CMK (cell line): ENCODE measurements around the gene TMEM132D.
"Not testable (repeated sequence)": the region's sequence is repeated elsewhere in the genome, so short reads cannot be mapped to it uniquely, and the experiment has no call there.

Source experiments
- DNase-seq: peaks from one replicate; pipeline ENCODE4 v3.0.0-alpha.2; 2010; ENCODE audit warnings: low read depth

TMEM132D gene

DNA sequence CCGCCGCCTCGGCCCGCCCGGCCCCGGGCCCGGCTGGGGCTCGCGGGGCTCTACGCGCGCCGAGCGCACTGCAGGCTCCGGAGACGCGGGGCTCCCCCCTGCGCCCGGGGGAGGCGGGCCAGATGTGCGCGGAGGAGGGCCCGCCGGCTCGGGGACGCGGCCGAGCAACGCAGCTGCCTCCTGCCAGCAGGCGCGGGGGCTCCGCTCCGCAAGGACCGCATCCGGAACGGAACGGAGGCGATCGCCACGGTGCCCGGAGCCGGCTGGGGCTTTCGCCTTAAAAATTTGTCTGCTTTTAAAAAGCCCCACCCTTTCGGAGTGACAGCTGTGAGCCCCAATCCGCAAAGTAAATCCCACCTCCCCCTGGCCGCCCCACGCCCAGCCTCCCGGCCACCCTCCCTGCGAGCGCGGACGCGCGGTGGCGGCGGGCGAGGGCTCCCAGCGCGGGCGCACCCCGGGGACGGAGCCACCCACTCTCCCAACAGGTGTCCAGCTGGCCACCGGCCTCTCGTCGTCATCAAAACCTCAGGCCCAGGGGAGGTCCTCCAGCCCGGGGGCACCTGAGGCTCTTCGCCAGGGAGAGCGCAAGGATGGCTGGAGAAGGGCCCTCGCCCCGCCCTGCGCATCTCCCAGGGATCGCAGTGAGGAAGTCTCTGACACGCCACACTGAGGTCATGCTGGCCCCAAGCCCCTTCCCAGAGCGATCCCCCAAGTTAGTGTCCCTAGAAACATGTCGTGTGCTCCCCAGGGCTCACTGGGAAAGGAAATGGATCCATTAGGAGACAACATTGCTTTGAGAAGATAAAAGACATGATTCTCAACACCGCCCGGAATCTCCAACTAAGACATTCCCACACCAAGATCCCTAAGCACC, at the start of gene TMEM132D:
Gene TMEM132D (minus strand): TSS at position 70 of the 874 bp plus-strand sequence.
- no peak for DNase-seq

- DNase-seq = no peak
Observed at GRCh38 chr12:129949651-129950050, 45.8 kb upstream of the TMEM132D start.

- no peak for DNase-seq
Observed at GRCh38 chr12:129941618-129942017, 37.8 kb upstream of the TMEM132D start.

DNA sequence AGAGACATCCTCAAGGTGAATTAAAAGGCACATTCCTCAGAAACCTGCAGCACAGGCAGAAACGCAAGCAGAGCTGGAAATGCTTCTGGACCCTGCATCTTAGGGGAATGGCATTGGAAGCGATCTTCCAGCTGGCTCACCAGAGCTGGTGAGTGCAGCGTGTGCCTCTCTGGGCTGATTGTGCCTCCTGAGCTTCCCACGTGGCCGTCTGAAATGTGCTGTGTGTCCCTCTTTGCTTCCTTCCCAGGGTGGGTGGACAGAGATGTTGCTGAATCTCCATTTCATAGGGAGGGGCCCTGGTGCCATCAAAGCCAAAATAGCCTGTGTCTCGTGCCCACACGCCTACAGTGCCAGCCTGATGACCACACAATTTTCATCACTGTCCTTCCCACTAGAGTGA, 34.3 kb upstream of the TMEM132D start:
- DNase-seq = no peak

- DNase-seq = no peak
Observed at GRCh38 chr12:129937426-129937825, 33.6 kb upstream of the TMEM132D start.

DNA sequence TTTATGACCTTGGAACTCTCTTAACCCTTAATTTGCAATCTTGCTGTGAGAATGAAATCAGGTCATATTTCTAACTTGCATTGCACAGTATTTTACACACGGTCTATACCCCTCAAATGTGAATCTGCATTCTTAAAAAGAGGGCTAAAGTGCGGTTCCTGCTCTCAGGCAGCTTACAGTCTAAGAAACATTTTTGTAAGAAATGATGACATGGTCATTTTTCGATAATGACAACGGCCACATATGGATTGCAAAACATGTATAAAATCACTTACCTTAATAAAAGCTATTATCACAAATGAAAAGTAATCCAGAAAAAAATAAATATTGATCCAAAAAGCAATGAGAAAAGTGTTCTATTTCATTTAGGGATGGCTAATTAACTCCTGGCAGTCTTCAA, 24.8 kb upstream of the TMEM132D start:
- DNase-seq = no peak

GRCh38 chr12:129927316-129927900, 23.6 kb upstream of the TMEM132D start:
- DNase-seq = no peak

DNA sequence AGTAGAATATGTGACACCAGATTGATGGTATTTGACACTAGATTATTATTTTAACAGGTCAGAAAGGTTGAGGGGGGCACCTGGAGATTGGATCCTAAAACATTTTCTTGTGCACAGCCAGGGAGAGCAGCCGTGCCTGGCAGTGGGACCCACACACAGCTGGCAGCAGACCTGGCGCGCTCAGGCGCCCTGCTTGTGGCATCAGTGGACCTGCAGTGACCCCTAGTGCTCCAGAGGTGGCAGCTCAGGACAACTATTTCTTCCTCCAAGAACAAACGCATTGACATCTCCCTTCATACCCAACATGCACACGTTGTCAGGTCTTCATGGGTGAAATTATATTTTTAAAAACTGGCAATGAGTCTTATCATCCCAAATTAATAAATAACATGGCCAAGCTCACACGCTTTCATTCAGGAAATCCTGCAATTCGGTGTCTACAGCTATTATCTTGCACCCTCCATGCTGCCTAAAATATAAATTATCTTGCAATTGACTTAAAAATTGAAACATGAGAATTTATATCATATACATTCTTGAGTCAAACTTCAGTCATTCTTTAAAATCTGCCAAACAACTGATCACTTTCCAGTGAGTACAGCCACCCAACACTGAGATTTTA, 7.7 kb upstream of the TMEM132D start:
- peak; percentile 27 for DNase-seq

DNA sequence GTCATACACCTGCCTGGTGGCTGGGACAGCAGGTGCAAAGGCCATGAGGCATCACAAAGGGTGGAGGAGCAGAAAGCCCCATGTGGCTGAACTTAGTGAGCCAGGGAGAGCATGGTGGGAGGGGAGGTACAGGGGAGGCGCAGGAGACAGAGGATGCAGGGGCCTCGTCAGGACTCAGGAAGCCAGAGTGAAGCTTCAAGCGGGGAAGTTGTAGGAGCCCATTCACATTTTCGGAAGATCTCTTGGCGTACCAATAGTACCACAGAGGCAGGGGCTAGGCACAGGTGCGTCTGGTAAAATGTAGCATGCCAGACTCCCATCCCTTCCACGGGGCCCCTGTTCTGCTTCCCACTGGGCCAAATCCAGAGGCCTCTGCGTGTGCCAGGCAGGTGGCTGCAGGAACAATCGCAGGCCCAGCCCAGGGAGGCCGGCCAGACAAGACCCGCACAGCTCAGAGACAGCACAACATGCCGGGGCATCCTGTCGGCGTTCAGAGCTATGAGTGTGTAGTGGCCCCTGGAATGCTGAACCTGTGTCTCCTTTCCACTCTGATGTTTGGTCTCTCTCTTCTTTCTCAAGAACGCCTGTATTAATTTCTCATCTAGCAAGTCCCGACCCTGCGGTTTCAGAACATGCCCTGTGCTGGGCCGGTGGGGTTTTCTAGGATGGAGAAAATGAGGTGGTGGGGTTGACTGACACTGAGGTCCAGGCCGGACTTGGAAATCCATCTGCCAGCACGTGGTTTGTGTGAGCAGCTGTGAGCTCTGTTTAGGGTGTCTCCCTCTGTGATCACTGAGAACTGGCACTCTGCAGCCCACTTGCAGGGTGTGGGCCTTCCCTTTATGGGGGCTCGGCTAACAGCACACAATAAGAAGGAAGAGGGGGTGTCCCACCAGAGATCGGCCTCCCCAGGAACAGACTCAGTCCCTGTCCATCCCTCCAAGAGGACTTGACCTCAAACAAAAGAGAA, 5.5 kb upstream of the TMEM132D start:
- DNase-seq = no peak

- DNase-seq = no peak
Observed at GRCh38 chr12:129903092-129903945, 506 bp downstream of the TMEM132D start.

GRCh38 chr12:129902371-129903091, 1.3 kb downstream of the TMEM132D start:
- no peak for DNase-seq

- DNase-seq = no peak
Observed at GRCh38 chr12:129901254-129901653, 2.6 kb downstream of the TMEM132D start.

DNA sequence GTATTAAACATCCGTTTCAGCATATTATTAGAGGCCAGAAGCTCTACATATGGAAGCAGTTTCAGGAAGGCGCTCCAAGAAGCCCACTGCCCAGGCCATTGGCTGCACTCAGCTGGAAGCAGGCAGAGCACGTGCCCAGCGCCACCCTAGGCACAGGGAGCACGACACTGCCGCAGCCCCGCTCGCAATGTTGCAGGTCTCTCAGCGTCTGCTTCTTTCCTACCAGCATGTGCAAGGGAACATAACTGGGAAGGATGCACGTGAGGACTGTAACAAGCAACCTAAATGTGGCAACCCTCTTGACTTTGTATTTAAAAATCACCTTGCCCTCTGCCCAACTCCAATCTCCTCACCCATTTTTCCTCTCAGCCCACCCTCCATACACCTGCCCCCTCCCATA, 3.5 kb downstream of the TMEM132D start:
- no peak for DNase-seq

DNA sequence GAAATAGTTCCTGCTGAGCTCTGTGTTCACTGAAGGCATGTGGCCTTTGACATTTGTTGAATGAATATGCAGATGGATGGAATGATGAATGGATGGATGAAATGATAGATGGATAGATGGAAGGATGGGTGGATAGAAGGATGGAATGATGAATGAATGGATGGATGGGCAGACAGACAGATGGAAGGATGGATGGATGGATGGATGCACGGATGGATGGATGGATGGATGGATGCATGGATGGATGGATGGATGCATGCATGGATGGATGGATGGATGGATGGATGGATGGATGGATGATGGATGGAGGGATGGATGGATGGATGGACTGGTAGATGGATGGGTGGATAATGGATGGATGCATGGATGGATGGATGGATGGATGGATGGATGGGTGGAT, 4.8 kb downstream of the TMEM132D start:
- DNase-seq = not testable (repeated sequence)

GRCh38 chr12:129893691-129894090, 10.1 kb downstream of the TMEM132D start:
- no peak for DNase-seq

DNA sequence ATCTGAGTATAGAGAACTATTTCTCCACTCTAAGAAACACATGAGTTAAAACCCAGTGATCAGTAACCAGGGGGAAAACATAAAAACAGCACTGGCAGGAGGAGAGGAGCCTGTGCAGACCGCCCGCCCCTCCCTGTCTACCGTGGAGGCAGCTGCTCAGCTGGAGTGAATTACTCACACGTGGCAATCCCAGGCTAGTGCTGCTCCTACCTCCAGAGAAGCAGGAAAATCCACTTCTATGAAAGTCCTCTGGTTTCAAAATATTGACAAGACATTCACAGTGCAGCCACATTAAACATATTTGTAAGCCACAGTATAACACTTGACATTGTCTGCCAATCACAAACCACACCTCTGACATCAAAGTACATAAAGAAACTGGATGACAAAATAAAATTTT, 16.7 kb downstream of the TMEM132D start:
- DNase-seq = no peak

GRCh38 chr12:129886541-129886940, 17.3 kb downstream of the TMEM132D start:
- DNase-seq = no peak

- DNase-seq = no peak
Observed at GRCh38 chr12:129885287-129885686, 18.5 kb downstream of the TMEM132D start.

- DNase-seq = no peak
Observed at GRCh38 chr12:129877411-129877810, 26.4 kb downstream of the TMEM132D start.

- no peak for DNase-seq
Observed at GRCh38 chr12:129873833-129874208, 30.0 kb downstream of the TMEM132D start.
